Neural progenitor cell (in vitro differentiated cells): ENCODE measurements around the gene PRTFDC1.

Source experiments
- EZH2 ChIP-seq: fragments of 200-600 bp; sonication (generic); IDR thresholded peaks from 2 replicates; pipeline ENCODE4 v1.6.1; 2017; ENCODE audit warnings: antibody characterized with exemption, mild to moderate bottlenecking, moderate library complexity
- TF ChIP-seq, protein P1 (sequence below): fragments of 200-600 bp; sonication (generic); IDR thresholded peaks from 2 replicates; pipeline ENCODE4 v1.5.1; 2017; ENCODE audit warnings: antibody characterized with exemption, mild to moderate bottlenecking

DNA sequence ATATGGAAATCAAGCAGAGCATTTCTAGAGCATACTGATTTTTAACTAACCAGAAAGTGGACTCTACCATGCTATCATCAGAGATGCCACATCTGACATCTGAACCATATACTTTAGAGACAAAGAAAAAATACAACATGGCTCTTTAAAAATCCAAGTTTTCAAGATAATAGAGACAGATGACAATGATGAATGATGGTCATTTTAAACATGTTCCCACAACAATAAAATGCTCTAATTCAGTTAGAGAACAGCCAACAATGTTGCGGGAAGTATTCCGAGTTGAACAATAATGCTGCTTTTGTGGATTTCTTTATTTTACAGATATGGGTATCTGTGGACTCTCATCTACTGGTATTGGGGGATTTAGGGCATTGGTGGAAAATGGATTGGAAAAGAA lies 52.8 kb downstream of the PRTFDC1 start:
- TF ChIP-seq, protein P1, sequence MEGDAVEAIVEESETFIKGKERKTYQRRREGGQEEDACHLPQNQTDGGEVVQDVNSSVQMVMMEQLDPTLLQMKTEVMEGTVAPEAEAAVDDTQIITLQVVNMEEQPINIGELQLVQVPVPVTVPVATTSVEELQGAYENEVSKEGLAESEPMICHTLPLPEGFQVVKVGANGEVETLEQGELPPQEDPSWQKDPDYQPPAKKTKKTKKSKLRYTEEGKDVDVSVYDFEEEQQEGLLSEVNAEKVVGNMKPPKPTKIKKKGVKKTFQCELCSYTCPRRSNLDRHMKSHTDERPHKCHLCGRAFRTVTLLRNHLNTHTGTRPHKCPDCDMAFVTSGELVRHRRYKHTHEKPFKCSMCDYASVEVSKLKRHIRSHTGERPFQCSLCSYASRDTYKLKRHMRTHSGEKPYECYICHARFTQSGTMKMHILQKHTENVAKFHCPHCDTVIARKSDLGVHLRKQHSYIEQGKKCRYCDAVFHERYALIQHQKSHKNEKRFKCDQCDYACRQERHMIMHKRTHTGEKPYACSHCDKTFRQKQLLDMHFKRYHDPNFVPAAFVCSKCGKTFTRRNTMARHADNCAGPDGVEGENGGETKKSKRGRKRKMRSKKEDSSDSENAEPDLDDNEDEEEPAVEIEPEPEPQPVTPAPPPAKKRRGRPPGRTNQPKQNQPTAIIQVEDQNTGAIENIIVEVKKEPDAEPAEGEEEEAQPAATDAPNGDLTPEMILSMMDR, result no peak
- no peak for TF ChIP-seq EZH2
